Esophagus squamous epithelium (tissue), 5 donors: ENCODE measurements around the gene TIPIN. TPM values are rescaled to one million over a fixed set of nuclear protein-coding genes. Genes with fewer than 3 reads are reported as not detected.

Source experiments
- DNase-seq: peaks from one replicate; lab custom pipeline; 2025; lab: John Stamatoyannopoulos, UW
- H3K27ac ChIP-seq, 4 donors: fragments of 200-600 bp; sonication (generic); one replicate each; pipeline ENCODE4 v1.5.1; 2016 to 2019; ENCODE audit warnings: mild to moderate bottlenecking in 1 of 4
- H3K27me3 ChIP-seq, 4 donors: fragments of 200-600 bp; sonication (generic); 1 replicate in 3 of 4; 2 replicates in 1 of 4; pipeline versions ENCODE4 v1.5.1 to v1.6.0; 2017 to 2021; ENCODE audit warnings: antibody characterized with exemption in 1 of 4
- H3K36me3 ChIP-seq, 3 donors: fragments of 200-600 bp; sonication (generic); one replicate each; pipeline ENCODE4 v1.5.1; 2016 to 2019
- H3K4me1 ChIP-seq, 3 donors: fragments of 200-600 bp; sonication (generic); one replicate each; pipeline ENCODE4 v1.5.1; 2017 to 2019
- H3K4me3 ChIP-seq, 4 donors: fragments of 200-600 bp; sonication (generic); 1 replicate in 3 of 4; 2 replicates in 1 of 4; pipeline ENCODE4 v1.5.1; 2016 to 2019; ENCODE audit warnings: mild to moderate bottlenecking in 2 of 4, moderate library complexity in 1 of 4
- H3K9me3 ChIP-seq, 3 donors: fragments of 200-600 bp; sonication (generic); one replicate each; pipeline ENCODE4 v1.5.1; 2016 to 2019
- POLR2A ChIP-seq, 4 donors: fragments of 450-650 bp; IDR thresholded peaks; one replicate each; pipeline ENCODE4 v1.6.1; 2017; ENCODE audit warnings: antibody characterized with exemption in 4 of 4, mild to moderate bottlenecking in 4 of 4, moderate library complexity in 3 of 4
- whole genome bisulfite sequencing, 2 donors: methylation state at CpG; one replicate each; pipeline ENCODE4 v1.1.5; 2018; 5-methylcytosine and 5-hydroxymethylcytosine counted together
- intact Hi-C: fragments of 100-400 bp; cut with DNase I; formaldehyde crosslinking; loops from one replicate; pipeline ENCODE4 v1.15.0; 2022
- small RNA-seq, 4 donors: library from RNA; depleted of rRNA; stranded (forward); fragments of <200 nt; gene quantifications; one replicate each; pipeline ENCODE3, GENCODE V24; 2016
- total RNA-seq, 4 donors: library from RNA; depleted of rRNA; stranded (reverse); fragments of >200 nt; gene quantifications; one replicate each; pipeline ENCODE4 v1.1.0, GENCODE V29; 2016
- TF ChIP-seq, protein P1 (sequence below), 6 experiments: fragments of 450-650 bp in 4 of 6; fragments of 200-600 bp in 2 of 6; sonication (generic) in 2 of 6; IDR thresholded peaks; one replicate each; pipeline ENCODE4 v1.5.1; 2016 to 2019; ENCODE audit warnings: antibody characterized with exemption in 6 of 6, mild to moderate bottlenecking in 4 of 6, moderate library complexity in 4 of 6
- donor health status: DM: yes; HTN: yes; CAD: no.

The TIPIN gene
- total RNA-seq, 4 donors from 2014 or later, result 2.5 to 10.0 (median 6.7) TPM

DNA sequence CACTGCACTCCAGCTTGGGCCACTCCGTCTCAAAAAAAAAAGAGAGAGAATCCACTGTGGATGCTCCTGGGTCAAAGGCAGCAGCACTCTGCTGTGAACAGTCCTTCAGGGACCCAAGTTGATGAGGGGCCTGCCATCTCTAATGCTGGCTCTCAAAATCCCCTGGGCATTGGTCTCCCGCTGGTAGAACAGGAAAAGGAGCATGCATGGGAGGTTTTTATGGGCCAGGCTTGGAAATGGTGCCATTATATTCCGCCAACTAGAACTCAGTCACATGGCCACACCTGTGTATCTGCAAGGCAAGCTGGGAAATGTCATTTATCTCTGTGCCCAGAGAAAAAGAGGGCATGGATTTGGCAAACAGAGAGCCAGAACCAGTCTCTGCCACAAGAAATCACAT, 66.5 kb downstream of the TIPIN start:
- Histone ChIP-seq H3K27ac (no peak overlapping the region), H3K36me3 (no peaks in the 10 kb centered on the region), H3K4me1 (peaks cover 12 to 67% (median 21%) of the 10 kb centered on the region in 3 donors), H3K4me3 (no peak overlapping the region), H3K9me3 (no peaks in the 10 kb centered on the region), H3K27me3 (no peaks in the 10 kb centered on the region)
- 90 to 95% methylated on average over 2 to 3 of the region's 3 CpGs for WGBS, 2 donors
- DNase-seq, result no peak
- intact Hi-C loops, result no loop called here
- no peak for TF ChIP-seq POLR2A (IDR thresholded peaks at IDR 0.05)
- TF ChIP-seq, protein P1, sequence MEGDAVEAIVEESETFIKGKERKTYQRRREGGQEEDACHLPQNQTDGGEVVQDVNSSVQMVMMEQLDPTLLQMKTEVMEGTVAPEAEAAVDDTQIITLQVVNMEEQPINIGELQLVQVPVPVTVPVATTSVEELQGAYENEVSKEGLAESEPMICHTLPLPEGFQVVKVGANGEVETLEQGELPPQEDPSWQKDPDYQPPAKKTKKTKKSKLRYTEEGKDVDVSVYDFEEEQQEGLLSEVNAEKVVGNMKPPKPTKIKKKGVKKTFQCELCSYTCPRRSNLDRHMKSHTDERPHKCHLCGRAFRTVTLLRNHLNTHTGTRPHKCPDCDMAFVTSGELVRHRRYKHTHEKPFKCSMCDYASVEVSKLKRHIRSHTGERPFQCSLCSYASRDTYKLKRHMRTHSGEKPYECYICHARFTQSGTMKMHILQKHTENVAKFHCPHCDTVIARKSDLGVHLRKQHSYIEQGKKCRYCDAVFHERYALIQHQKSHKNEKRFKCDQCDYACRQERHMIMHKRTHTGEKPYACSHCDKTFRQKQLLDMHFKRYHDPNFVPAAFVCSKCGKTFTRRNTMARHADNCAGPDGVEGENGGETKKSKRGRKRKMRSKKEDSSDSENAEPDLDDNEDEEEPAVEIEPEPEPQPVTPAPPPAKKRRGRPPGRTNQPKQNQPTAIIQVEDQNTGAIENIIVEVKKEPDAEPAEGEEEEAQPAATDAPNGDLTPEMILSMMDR (IDR thresholded peaks at IDR 0.05), result no peak

- intact Hi-C loops, result no loop called here
- peak overlapping the region in 1 of 4 donors; percentile 42 for H3K27ac ChIP-seq
- H3K4me1 ChIP-seq, result peaks cover 7 to 56% (median 17%) of the 10 kb centered on the region in 3 donors
- DNase-seq, result no peak
- TF ChIP-seq, protein P1 (IDR thresholded peaks at IDR 0.05), result no peak
- no peak for TF ChIP-seq POLR2A (IDR thresholded peaks at IDR 0.05)
- no peaks in the 10 kb centered on the region for H3K9me3 ChIP-seq
- WGBS, 2 donors, result 23 to 35% methylated on average over 6 of the region's 6 CpGs
- no peaks in the 10 kb centered on the region for H3K27me3 ChIP-seq
- no peaks in the 10 kb centered on the region for H3K36me3 ChIP-seq
- no peak overlapping the region for H3K4me3 ChIP-seq
These were observed 67.8 kb downstream of the TIPIN start for GRCh38 chr15:66288551-66289185.

GRCh38 chr15:66288093-66288492, 68.4 kb downstream of the TIPIN start:
- TF ChIP-seq POLR2A (IDR thresholded peaks at IDR 0.05), result no peak
- TF ChIP-seq, protein P1 (IDR thresholded peaks at IDR 0.05), result no peak
- H3K36me3 ChIP-seq, result no peaks in the 10 kb centered on the region
- H3K27me3 ChIP-seq, result no peaks in the 10 kb centered on the region
- H3K4me3 ChIP-seq, result no peak overlapping the region
- intact Hi-C loops, result no loop called here
- no peak overlapping the region for H3K27ac ChIP-seq
- no peaks in the 10 kb centered on the region for H3K9me3 ChIP-seq
- peaks cover 7 to 55% (median 17%) of the 10 kb centered on the region in 3 donors for H3K4me1 ChIP-seq
- no peak for DNase-seq

GRCh38 chr15:66287461-66288057, 68.9 kb downstream of the TIPIN start:
- peaks cover 2 to 50% (median 13%) of the 10 kb centered on the region in 3 donors for H3K4me1 ChIP-seq
- H3K27ac ChIP-seq, result no peak overlapping the region
- intact Hi-C loops, result no loop called here
- no peaks in the 10 kb centered on the region for H3K36me3 ChIP-seq
- H3K9me3 ChIP-seq, result no peaks in the 10 kb centered on the region
- DNase-seq, result no peak
- no peak for TF ChIP-seq POLR2A (IDR thresholded peaks at IDR 0.05)
- TF ChIP-seq, protein P1 (IDR thresholded peaks at IDR 0.05), result peak in 4 of 6 experiments; percentile 36 to 62 (median 45)
- 9 to 10% methylated on average over 6 of the region's 6 CpGs for WGBS, 2 donors
- H3K4me3 ChIP-seq, result no peak overlapping the region
- no peaks in the 10 kb centered on the region for H3K27me3 ChIP-seq

Small RNA genes lying within 50 kb of the gene (small RNA-seq; reads per million reads assigned to genes)
- gene RF00019 (0 reads per million in 4 donors), gene SCARNA14 (6.9 to 17.1 (median 13.8) reads per million in 4 donors)

Other genes with a start within 250 kb of the TIPIN start
- not detected for gene MEGF11, start 102.9 kb downstream of the TIPIN start, total RNA-seq
- gene DIS3L, start 63.1 kb downstream of the TIPIN start, total RNA-seq, result 10 to 100 TPM; 12.5 to 34.0 (median 20.6) TPM
- gene MAP2K1, start 30.2 kb upstream of the TIPIN start, total RNA-seq, result 10 to 100 TPM; 29.0 to 53.4 (median 45.3) TPM
- 10 to 100 TPM in 3 of 4 donors, 1 to 10 TPM in 1; 7.8 to 31.1 (median 16.7) TPM for gene SNAPC5, start 141.1 kb upstream of the TIPIN start, total RNA-seq
- 1,000 to 10,000 TPM; 2,279 to 4,532 (median 3,529) TPM for gene RPL4, start 148.2 kb upstream of the TIPIN start, total RNA-seq
- gene ZWILCH, start 148.6 kb upstream of the TIPIN start, total RNA-seq, result 10 to 100 TPM in 2 of 4 donors, 1 to 10 TPM in 2; 4.5 to 21.2 (median 11.4) TPM
- not detected for gene LCTL, start 209.3 kb upstream of the TIPIN start, total RNA-seq